Measurements from ENCODE around the gene LY6G6D. TPM values are rescaled to one million over a fixed set of nuclear protein-coding genes. Genes with fewer than 3 reads are reported as not detected.

Gene LY6G6D
- total and polyA plus RNA-seq, 2 donors (not counting 3 experiments of a cell fraction or from before 2014, with no cell fraction given), result not detected

DNA sequence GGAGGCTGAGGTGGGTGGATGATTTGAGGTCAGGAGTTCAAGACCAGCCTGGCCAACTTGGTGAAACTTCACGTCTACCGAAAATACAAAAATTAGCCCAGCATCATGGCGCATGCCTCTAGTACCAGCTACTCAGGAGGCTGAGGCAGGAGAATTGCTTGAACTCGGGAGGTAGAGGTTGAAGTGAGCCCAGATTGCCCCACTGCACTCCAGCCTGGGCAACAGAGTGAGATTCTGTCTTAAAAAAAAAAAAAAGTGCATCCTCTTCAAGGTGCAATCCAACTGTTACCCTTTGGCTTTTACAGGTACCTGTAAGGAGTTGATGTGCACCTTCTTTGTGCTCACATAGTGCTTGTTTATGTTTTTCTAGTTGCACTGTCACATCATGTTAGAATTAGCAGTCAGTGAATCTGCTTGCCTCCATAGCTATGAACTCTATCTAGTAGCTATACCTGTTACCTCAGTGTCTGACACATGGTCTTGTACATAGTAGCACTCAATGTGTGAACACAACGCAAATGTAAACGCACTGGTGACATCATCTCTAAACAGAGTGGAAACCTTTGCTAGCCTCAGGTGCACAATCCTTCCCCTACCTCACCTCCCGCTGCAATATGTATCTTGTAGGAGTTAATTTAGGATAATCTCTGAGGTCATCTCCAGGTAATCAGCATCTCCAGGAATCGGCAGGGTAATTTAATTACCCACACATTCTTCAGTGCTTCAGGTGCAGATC is 34.3 kb downstream of the LY6G6D start:
- Histone ChIP-seq H3K9ac (replicated peaks; ENCODE audit: extremely low read depth, insufficient read depth, low read length) (no peak overlapping the region), H3K9me1 (replicated peaks; ENCODE audit: control insufficient read depth, extremely low read depth, insufficient read depth, low read length) (no peaks in the 10 kb centered on the region), H3K27me3 (ENCODE audit: control insufficient read depth in 2 of 2, insufficient read depth in 2 of 2, low read length in 2 of 2) (no peaks in the 10 kb centered on the region), H3K36me3 (ENCODE audit: control insufficient read depth in 2 of 2, extremely low read depth in 1 of 2, insufficient read depth in 2 of 2, low read length in 2 of 2) (no peaks in the 10 kb centered on the region), H3K79me2 (ENCODE audit: control insufficient read depth, insufficient read depth, low read length) (no peaks in the 10 kb centered on the region), H3K4me1 (ENCODE audit: control insufficient read depth, extremely low read depth, insufficient read depth, low read length) (no peaks in the 10 kb centered on the region), H3K9me3 (replicated peaks; ENCODE audit: control insufficient read depth, insufficient read depth, low read length) (no peaks in the 10 kb centered on the region), H3K27ac (ENCODE audit: insufficient read depth, low read depth, low read length) (no peak overlapping the region), H3K4me2 (ENCODE audit: insufficient read depth, low read length) (no peak overlapping the region), H3K4me3 (replicated peaks in 1 of 3; ENCODE audit: insufficient read depth in 1 of 3, low read depth in 1 of 3, low read length in 3 of 3) (no peak overlapping the region), H4K20me1 (replicated peaks; ENCODE audit: control insufficient read depth, extremely low read depth, insufficient read depth, low read length) (no peaks in the 10 kb centered on the region), H2AFZ (ENCODE audit: low read depth, low read length) (no peak overlapping the region)
- POLR2A ChIA-PET, result no interaction called here
- FAIRE-seq (no peak), DNase-seq (ENCODE audit: low read depth, low spot score) (no peak)
- CTCF ChIA-PET, result interaction anchor here (1.3 to 3.9 kb wide), 2 partner anchors 9 to 20 kb away, joined by 4 to 18 read pairs; no protein-coding TSS in a partner anchor
- intact Hi-C loops (cut with micrococcal nuclease) (no loop called here), dilution Hi-C loops (cut with MboI; ENCODE audit: extremely low pct_ligation_motif_present, low sequenced_read_pairs) (no loop called here)
- no TSS peak for BruUV-seq (replicated peaks)
- no peak for TF ChIP-seq MYC (IDR thresholded peaks at IDR 0.05; ENCODE audit: low read depth, low read length)
- TF ChIP-seq, protein P1, sequence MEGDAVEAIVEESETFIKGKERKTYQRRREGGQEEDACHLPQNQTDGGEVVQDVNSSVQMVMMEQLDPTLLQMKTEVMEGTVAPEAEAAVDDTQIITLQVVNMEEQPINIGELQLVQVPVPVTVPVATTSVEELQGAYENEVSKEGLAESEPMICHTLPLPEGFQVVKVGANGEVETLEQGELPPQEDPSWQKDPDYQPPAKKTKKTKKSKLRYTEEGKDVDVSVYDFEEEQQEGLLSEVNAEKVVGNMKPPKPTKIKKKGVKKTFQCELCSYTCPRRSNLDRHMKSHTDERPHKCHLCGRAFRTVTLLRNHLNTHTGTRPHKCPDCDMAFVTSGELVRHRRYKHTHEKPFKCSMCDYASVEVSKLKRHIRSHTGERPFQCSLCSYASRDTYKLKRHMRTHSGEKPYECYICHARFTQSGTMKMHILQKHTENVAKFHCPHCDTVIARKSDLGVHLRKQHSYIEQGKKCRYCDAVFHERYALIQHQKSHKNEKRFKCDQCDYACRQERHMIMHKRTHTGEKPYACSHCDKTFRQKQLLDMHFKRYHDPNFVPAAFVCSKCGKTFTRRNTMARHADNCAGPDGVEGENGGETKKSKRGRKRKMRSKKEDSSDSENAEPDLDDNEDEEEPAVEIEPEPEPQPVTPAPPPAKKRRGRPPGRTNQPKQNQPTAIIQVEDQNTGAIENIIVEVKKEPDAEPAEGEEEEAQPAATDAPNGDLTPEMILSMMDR (IDR thresholded peaks at IDR 0.05; ENCODE audit: extremely low read depth in 1 of 2, insufficient read depth in 1 of 2, low read depth in 1 of 2, low read length in 2 of 2), result no peak
- no peak for TF ChIP-seq POLR2AphosphoS5 (IDR thresholded peaks at IDR 0.05; ENCODE audit: insufficient read depth, low read depth, low read length)
- TF ChIP-seq POLR2A (IDR thresholded peaks at IDR 0.05; ENCODE audit: low read depth, low read length), result no peak
- TF ChIP-seq JUN (IDR thresholded peaks at IDR 0.05; ENCODE audit: borderline replicate concordance, insufficient read depth, insufficient read length, low read depth), result no peak
- no peak for TF ChIP-seq FOS (IDR thresholded peaks at IDR 0.05; ENCODE audit: borderline replicate concordance, insufficient read depth, low read length)
- TF ChIP-seq EZH2 (IDR thresholded peaks at IDR 0.05; ENCODE audit: borderline replicate concordance, low read depth, low read length, severe bottlenecking), result no peak
- TF ChIP-seq GATA2 (IDR thresholded peaks at IDR 0.05; ENCODE audit: insufficient read depth, insufficient read length, low read depth, low read length), result no peak
- TF ChIP-seq, protein P2, sequence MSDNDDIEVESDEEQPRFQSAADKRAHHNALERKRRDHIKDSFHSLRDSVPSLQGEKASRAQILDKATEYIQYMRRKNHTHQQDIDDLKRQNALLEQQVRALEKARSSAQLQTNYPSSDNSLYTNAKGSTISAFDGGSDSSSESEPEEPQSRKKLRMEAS (IDR thresholded peaks at IDR 0.05; ENCODE audit: insufficient read depth, insufficient read length), result no peak

Data from endothelial cell of umbilical vein (primary cell).